Measurements from ENCODE around the gene FBXW5.

FBXW5 gene

DNA sequence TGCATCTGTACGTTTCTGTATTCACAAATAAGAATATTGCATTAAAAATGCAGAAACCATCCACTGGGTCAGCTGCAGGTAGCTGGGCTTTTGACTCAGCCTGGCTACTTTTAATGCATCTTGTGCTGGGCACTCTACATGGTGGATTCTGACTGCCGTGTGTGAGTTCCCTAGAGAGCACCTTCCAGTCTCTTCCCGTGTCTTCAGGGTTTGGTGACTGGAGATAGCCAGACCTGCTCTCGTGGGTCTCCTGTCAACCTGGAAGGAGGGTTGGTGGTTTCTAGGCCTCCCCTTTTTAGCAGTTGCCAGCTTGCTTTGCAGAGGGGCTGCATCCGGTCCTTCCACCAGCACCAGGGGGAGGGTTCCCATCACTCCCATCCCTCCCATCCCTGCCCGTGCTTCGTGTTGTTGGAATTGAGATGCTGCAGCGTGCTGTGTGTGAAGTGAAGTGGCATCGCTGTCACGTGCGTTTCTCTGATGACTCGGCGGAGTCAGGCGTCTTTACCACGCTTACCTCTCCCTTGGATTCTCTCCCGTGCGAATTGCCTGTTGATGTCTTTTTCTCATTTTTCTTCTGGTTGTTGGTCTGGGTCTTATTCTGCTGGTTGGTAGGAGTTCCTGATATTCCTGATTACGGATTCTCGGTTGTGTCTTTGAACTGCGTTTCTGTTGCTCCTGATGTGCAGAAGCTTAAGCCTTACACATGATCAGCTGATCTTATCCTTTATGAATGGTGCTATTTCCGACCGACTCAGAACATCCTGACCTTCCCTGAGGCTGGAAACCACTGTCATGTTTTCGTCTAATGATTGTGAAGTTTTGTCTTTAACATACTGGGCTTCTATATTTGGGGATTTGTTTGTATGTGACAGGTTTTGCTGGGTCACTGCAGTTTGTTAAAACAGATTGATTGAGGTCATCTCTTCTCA lies 16.9 kb downstream of the FBXW5 start:
- DNase-seq, result no peak

DNA sequence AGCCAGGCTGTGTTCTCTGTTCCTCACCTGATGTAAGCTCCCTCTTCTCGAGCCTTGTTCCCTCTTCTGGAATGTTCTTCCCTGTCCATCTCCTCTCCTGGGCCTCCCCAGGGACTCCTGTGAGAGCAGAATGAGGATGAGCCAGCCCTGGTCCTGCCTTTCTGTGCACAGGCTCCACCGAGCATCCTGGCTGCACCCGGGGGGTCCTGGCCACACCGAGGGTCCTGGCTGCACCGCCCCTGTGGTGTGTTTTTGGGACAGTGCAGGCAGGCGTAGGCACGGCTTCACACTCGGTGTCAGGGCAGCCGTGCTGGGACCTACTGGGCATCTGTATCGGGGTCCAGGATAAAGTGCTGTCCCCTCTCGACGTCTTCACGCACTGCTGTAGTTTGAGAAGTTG lies 17.8 kb downstream of the FBXW5 start:
- DNase-seq, result no peak

DNA sequence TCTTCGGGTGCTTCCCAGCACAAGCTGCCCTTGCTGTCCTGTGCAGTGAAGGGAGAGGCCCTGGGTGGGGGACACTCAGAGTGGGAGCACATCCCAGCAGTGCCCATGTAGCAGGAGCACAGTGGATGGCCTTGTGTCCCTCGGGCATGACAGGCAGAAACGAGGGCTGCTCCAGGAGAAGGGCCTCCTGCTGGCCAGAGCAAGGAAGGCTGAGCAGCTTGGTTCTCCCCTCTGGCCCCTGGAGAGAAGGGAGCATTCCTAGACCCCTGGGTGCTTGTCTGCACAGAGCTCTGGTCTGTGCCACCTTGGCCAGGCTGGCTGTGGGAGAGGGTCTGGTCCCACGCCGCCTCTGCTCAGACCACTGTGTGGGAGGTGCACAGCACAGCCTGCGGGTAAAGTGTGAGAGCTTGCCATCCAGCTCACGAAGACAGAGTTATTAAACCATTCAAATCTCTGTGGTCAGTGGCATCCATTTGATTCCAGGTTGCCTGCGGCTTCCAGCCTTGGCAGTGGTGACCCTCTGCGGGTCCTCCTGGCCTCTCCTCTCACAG lies 18.3 kb downstream of the FBXW5 start:
- DNase-seq, result no peak

DNA sequence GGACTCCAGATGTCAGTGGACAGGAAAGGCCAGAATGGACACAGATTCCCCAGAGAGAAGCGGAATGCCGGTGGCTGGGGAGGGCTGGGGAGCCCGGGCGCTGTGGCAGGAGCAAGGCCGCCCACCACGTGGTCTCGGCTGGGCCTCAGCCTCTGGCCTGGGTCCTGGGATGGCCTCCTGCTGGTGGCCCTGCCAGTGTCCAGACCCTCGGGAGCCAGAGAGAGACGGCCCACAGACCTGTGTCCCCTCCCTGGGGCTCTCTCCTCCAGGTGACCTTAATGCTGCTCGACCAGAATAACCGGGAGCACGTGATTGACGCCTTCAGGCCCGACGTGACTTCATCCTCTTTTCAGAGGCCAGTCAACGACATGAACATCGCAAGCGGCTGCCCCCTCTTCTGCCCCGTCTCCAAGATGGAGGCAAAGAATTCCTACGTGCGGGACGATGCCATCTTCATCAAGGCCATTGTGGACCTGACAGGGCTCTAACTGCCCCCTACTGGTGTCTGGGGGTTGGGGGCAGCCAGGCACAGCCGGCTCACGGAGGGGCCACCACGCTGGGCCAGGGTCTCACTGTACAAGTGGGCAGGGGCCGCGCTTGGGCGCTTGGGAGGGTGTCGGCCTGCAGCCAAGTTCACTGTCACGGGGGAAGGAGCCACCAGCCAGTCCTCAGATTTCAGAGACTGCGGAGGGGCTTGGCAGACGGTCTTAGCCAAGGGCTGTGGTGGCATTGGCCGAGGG lies 19.0 kb downstream of the FBXW5 start:
- DNase-seq, result no peak

DNA sequence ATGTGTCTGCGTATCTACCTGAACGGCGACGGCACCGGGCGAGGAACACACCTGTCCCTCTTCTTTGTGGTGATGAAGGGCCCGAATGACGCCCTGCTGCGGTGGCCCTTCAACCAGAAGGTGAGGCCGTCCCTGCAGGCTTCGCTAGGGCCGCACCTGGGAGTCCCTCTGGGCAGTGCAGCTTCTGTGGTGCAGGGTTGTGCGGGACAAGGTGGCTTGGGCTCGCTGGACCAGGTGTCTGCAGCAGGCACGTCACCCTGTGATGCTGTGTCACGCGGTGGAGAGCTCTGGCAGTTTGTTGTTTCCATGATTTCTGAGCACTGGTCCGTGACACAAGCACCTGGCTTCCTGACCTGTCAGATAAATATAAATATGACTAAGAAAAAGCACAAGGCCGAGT lies 20.7 kb downstream of the FBXW5 start:
- no peak for DNase-seq

DNA sequence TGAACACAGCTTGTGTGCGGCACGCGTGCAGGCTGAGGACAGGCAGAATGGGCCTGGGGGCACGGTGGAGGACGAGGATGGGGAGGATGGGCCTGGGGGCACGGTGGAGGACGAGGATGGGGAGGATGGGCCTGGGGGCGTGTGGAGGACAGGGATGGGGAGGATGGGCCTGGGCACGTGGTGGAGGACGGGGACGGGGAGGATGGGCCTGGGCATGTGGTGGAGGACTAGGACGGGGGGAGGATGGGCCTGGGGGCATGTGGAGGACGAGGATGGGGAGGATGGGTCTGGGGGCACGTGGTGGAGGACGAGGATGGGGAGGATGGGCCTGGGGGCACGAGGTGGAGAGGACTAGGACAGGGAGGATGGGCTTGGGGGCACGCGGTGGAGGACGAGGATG lies 22.0 kb downstream of the FBXW5 start:
- no peak for DNase-seq

DNA sequence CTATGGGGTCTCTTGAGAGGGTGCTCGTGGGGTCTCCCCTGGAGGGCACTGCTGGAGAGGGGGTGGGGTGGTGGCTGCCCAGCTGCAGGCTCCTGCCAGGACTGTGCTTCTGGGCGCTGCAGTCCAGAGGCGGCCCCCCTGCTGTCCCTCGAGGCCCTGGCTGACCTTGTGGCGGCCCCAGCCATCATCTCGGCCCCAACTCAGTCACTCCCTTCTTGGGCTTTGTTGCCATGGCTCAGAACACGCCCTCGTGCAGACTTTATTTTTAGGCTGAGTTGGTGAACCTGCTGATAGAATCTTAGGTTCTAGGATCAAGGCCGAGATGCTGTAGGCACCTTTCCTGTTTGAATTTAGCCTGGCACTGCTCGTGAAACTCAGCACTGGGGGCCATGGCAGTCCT lies 22.8 kb downstream of the FBXW5 start:
- DNase-seq, result no peak

DNA sequence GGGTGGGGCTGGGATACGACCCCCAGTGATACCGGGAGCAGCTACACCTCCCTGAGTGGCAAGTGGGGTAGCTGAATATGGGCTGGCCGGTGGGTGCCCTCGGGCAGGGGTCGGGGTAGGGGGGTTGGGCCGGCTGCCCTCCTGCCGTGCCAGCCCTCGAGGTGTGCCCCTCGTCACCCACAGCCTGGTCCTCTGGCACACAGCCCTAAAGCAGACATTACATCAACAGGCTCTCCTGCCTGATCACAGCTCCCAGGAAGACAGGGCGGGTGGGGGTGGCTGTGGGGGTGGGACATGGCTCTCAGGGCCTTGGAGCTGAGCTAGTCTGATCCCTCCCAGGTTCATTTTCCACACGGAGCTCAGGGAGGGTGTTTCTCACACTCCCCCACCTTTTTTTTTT lies 23.2 kb downstream of the FBXW5 start:
- DNase-seq, result no peak

DNA sequence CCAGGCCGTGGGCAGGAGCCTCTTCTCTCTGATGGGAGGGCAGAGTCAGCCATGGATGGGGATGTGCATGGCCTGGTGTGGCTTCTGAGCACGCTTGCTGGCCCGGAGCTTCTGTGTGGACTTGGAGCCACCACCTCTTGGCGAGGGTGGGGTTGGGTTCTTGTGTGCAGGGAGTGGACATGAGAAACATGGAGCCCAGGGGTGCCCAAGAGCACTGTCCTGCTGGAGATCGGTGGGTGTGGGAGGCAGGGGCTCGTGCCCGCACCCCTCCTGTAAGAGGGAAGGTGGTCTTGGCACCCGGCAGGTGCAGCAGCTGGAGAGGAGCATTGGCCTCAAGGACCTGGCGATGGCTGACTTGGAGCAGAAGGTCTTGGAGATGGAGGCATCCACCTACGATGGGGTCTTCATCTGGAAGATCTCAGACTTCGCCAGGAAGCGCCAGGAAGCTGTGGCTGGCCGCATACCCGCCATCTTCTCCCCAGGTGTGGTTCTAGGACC lies 23.8 kb downstream of the FBXW5 start:
- DNase-seq, result no peak

DNA sequence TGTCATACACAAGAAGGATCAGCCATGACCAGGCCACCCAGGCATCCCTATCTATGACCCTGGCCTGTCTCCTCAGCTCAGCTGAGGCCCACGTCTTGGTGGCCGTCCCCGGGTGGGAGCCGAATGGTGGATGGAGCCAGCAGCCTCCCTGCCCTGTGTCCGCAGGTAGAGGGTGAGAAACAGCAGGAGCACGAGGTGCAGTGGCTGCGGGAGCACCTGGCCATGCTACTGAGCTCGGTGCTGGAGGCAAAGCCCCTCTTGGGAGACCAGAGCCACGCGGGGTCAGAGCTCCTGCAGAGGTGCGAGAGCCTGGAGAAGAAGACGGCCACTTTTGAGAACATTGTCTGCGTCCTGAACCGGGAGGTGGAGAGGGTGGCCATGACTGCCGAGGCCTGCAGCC lies 24.5 kb downstream of the FBXW5 start:
- no peak for DNase-seq

DNA sequence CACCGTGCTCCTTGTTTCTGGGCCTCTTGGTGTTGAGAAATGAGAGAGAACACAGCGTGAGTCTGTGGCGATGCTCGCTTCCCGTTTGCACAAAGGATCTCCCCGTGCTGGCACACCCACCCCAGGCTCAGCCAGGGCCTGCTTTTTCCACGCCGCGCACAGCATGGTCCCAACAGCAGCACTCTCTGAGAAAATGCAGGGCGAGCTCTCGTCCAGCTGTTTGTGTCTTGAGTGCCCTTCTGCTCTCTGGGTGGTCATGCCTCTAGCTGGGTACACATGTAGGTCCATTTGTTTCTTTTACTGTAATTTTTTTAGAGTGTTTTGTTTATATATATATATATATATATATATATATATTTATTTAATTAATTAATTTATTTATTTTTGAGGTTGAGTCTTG lies 26.6 kb downstream of the FBXW5 start:
- DNase-seq, result no peak

DNA sequence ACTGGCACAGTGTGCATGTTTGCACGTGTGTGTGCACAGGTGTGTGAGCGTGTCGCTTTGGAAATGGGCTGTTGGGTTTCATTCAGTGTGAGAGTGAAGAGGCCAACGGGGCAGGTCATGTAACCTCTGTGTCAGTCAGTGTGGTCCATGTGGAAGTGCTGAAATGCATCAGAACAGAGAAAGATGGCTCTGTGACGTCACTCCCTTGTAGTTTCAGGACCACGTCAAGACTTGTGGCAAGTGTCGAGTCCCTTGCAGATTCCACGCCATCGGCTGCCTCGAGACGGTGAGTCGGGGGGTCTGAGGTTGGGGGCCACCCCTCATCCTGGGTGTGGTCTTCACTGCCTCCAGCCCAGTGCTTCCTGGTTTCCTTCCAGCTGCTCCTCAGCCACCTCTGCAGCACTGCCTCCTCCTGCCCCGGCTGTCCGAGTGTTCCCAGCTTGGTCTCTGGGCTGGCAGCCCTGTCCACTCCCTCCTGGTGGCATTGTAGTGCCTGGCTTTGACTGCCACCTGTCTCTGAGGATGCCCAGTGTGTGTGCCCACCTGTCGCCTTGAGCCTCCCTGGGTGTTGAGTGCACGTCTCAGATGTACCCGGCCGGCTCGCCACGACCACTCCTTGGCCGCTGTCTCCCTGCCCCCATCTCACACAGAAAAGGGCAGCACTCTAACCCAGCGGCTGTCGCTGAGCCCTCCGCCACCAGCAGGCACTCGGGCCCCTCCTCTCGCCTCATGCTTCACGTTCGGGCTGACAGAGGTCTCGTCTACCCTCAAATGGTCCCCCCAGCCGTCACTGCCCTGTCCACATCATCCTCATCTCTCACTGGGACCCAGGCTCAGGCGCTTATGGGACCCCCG lies 28.0 kb downstream of the FBXW5 start:
- DNase-seq, result no peak

DNA sequence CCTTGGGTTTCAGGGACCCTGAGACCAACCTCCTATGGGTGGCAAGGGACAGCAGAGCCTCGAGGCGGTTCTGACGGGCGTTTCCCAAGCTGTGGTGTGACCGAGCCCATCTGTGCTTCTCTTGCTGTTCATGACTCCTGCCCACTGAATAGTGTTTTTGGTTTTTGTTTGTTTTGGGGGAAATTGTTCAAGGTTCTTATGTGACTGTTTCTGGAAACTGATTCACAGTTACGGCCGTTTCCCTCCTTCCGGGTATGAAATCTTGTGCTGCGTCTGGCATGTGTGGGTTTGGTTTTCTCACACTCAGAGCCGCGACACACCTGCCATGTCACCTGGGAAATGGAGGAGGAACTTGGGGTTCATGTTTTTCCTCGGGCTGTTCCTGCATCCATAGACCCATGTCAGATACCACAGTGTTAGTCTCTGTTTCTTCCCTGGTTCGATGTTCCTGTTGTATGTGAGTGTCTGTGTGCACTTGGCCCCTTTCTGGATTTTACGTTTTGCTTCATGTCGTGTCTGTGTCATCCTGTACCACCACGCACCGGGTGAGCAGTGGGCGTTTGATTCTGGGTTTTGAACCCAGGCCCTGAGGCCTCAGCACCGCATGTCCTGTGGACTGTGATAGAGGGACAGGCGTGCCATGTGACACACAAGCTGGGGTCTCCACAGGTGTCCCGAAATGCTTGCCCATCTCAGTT lies 28.8 kb downstream of the FBXW5 start:
- no peak for DNase-seq

DNA sequence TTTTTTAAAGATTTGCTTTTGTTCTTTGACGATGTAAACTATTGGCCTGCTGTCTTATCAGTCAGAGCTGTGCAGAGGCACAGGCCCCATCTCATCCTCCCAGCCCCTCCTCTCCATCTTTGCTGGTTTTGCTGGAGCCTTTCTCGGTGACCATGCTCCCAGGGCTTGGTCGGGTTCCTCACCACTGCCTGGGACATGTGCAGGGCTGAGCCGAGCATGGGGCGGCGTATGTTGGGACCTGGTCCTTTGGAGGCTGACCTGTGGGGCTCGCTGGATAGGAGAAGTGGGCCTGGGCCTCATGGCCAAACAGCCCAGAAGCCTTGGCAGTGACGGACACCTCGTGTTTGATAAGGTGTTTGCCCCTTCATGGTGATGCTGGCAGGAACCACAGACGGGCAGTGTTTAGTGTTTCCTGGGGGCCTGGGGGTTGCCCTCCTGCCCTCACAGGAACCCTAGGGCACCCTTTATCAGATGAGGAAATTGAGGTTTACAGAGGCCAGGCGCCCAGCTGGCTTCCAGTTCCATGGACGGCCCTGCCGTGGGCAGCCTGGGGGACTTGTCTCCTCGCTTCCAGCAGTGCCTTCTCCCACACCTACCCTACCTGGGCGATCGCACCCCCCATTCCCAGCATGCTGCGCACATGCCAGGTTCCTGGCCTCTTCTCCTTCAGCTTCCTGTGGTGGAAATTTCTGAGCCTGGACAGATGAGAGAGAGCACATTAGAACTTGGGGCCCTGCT lies 30.7 kb downstream of the FBXW5 start:
- DNase-seq, result no peak

DNA sequence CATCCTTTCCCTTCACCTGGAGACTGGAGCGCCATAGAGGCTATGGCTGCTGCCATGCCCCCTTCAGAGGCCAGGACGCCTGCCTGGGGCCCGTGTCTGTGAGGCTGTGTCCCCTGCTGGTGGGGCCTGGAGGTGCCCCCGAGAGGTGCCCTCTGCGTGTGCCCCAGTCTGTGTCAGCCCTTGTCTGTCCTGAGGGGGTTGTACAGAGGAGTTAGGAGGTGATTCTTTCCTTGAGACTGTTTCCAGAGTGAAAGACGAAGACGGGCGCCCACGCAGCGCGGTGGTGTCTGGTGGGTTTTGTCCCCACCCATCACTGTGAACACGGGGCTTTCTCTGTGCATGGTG lies 33.7 kb downstream of the FBXW5 start:
- DNase-seq, result no peak

DNA sequence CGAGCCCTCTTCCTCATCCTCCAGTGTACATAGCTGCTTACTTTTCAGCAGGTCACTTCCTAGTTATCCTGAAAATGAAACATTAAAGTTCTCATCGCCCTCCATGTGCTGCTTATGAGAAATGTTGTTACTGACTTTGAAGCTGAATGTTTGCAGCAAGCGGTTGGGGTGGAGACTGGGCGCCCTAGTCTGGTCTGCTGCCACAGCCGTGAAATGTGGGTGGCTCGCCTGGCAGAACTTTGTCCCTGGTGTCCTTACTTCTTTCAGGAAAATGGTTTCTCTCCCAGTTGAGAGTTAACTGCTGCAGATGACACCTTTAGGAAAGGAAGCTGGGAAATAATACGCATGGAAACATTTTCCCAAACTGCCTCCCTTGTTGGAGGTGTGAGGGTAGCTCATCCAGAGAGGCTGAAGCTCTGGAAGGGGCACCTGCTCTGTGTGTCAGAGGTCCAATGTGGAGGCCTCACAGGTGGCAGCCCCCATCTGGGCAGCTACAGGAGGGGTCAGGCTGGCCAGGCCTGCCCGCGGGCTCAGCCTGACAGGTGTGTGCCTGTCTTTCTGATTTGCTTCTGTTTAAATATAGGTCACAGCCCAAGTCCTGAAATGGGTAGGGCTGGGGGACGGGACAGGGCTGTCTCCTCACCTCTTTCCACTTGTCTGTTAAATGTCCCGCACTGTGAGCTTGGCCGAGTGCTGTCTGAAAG lies 34.2 kb downstream of the FBXW5 start:
- DNase-seq, result no peak

DNA sequence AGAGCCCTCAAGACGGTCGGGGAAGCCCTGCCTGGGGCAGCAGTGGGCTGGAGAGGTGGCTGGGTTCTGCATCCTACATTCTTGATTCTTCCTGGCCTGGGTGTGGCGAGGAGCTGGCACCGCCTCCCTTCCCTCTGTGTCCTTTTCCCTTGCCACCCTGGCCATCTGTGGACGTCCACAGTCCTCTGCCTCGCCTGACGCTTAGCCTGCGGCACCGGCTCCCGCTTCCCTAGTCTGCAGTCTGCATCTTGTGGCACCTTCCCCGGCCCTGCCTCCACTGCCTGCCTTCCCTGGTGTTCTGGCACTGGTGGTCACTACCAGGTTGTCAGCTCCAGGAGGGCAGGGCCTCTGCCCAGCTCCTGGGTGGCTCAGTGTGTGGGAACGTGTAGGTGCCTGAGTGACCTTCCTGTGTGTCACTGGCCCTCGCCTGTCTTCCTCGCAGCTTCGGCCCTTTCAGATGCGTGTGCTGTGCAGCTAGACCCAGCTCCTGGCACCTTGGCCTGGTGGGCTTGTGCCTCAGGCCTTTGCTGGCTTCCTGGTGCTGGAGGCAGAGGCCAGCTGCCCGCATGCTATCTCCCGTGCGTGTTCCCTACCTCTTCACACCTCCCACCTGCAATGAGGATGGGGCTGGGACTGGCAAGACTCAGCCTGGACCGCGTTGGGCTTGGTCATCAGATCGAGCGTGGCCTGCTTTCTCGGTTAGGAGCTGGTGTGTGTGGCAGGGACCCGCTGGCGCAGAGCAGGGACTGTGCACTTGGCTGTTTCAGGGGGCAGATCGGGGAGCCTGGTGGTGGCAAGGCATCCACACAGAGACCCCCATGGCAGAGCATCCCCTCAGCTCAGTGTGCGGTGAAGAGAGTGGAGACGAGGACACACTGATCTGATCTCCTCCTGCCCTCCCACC lies 37.3 kb downstream of the FBXW5 start:
- no peak for DNase-seq

DNA sequence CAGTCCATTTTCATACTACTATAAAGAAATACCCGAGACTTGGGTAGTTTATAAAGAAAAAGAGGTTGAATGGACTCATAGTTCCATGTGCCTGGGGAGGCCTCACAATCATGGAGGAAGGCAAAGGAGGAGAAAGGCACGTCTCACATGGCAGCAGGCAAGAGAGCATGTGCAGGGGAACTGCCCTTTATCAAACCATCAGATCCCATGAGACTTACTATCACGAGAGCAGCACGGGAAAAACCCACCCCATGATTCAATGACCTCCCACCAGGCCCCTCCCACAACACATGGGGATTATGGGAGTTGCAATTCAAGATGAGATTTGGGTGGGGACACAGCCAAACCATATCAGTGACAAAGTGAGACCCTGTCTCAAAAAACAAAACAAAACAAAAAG lies 38.3 kb downstream of the FBXW5 start:
- DNase-seq, result no peak

DNA sequence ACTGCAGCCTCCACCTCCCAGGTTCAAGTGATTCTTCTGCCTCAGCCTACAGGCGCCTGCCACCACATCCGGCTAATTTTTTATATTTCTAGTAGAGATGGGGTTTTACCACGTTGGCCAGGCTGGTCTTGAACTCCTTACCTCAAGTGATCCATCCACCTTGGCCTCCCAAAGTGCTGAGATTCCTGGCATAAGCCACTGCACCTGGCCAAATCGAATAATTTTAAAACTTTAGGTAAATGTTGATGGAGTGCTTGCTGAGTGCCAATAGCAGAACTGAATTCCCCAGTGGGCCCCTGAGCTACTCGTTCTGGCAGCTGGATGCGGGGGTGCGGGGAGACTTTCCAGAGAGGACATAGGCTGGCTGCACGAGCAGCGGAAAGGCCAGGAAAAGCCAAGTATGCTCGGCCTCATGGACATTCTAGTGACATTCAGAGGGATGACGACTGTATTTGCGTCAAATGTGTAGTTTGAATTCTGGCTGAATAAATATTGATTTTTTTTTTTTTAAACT lies 41.4 kb downstream of the FBXW5 start:
- DNase-seq, result no peak
